COR-L47 (cell line): Measurements from ENCODE around the gene RAB37.

Source experiments
- DNase-seq: peaks from one replicate; lab custom pipeline; 2025; lab: John Stamatoyannopoulos, UW

The RAB37 gene

DNA sequence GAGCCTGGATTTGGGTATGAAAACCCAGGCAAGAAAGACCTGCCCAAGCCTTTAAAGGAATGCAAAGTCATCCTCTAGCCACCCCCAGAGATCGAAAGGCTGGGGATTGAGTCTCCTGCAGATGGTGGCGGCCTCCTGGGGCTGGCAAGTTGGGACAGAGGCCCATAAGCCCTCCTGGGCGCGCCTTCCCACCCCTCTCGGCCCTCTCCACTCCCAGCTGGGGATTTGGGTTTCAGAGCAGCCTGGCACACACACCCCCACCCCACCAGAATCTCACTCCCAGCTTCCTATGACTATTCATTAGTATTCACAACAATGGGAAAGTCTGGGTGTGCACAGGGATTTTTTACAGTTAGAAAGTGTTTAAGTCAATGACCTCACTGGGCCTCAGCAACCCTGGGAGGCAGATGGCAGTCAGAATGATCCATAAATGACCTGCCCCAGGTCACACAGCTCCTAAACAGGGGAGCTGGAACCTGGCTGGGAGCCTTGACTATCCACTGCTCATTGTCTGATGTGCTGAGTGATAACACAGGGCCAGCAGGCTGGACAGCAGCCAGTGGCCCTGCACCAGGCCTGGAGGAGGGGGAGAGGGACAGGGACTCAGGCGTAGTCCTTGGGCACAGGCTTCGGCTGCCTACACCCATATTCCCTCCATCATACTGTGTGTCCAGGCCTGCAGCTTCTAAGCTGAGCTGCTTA is 23.5 kb downstream of the RAB37 start:
- no peak for DNase-seq

DNA sequence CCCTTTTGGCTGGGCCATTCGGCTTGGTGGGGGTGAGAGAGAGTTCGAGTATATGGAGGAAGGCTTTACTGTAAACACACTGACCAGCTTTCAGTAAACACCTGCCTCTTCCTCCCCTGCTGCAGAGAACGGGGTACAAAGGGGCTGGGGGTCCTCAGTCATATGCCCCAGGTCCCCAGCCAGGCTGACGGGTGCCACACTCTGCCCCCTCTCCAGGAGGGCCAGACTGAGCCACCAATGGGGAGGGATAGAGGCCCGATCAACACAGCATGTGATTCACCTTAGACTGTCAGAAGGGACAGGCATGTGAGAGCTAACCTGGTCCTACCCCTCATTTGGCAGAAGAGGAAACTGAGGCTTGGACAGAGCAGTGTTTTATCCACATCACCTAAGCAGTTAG is 24.4 kb downstream of the RAB37 start:
- no peak for DNase-seq

DNA sequence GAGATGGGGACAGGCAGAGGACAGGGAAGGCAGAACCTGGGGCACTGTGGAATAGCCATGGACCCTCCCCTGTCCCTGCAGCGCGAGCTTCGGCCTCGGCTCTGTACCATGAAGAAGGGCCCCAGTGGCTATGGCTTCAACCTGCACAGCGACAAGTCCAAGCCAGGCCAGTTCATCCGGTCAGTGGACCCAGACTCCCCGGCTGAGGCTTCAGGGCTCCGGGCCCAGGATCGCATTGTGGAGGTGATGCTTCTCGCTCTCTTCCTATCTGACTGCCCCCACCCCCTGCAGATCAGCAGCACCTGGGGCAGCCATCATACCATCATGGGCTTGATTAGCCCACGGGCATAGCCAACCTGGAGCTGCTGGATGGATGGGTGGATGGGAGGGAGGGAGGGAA is 24.9 kb downstream of the RAB37 start:
- DNase-seq, result no peak

DNA sequence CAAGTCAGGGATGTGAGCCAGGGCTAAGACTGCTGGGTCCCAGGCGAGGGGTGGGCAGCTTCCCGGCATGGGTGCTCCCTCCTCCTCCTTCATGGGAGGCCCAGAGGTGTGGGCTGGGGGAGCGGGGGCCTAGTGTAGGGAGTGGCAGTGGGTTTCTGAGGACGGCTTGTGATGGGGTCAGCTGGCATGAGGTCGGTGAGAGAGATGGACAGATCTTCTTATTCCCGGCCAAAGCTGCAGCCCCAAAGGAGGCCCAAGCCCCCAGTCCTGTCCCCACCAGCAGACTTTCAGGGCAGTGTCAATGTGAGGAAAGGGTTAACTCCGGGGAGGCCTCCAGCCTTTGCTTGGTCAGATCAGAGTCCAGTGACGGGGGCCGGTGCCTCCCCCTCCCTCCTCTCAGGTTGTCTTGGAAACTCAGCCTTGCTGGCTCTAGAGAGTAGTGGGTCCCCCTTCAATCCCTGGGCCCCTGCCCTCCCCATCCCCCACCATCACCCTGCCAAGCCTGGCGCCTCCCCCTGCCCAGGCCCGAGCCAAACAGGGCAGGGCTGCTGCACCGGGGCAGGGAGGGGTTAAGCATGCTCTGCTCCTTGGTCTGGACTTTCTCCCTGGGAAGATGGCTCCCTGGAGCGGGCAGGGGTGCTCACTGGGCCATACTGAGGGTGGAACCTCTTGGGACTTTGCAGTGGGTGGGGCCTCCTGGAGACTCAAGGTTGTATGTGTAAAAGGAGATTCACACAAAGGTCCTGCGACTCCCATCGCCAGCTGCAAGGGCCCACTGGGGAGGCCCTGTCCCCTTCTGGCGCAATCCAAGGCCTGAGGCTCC is 26.7 kb downstream of the RAB37 start:
- no peak for DNase-seq

DNA sequence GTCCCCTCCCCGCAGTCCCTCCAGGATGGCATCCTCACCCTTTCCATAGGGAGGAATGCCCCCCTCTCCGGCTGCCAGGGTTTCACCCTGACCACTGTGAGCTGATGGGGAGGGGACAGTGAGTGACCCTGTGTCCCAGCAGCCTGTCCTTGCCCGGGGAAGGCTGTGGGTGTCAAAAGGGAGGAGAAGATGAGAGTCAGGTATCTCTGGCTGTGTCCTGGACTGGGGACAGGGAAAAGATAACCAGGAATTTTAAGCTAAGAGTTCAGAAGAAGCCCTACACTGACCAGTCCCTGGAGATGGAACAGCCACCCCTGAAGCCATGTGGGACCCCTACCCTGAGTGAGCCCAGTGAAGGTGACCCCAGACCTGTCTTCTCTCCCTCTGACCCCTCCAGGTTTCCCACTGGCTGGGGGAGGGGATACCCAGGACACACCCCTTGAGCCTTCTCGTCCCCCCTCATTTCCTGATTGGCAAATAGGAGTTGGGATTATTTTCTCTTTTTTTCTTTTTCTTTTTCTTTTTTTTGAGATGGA is 27.8 kb downstream of the RAB37 start:
- no peak for DNase-seq

DNA sequence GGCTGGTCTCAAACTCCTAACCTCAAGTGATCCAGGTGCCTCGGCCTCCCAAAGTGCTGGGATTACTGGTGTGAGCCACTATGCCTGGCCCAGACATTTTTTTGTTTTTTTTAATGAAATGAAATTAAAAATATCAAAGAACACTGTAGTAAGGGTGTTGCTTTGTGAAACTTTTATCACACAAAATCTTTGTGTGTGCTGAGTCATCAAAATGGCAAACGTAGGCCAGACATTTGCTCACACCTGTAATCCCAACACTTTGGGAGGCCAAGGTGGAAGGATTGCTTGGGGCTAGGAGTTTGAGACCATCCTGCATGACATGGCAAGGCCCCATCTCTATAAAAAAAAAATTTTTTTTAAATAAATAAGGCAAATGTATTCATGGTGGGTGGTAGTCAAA is 29.4 kb downstream of the RAB37 start:
- no peak for DNase-seq

DNA sequence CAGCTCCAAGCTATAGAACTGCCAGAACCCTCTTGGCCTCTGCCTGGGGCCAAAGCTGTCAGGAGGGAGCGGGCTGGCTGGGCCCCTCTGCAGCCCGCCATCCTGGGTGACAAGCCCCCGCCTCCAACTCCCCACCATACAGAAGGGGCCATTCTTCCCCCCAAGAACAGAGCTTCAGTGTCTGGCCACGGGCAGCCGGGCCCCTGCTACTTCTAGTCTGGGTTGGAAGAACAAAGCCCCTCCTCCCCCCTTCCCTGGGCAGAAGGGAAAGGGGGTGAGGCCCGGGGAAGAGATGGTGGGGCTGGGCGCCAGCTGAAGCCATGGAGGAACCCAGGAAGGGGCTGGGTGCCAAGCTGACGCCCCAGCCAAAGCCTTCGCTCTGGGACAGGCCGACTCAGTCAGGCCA is 30.1 kb downstream of the RAB37 start:
- no peak for DNase-seq

DNA sequence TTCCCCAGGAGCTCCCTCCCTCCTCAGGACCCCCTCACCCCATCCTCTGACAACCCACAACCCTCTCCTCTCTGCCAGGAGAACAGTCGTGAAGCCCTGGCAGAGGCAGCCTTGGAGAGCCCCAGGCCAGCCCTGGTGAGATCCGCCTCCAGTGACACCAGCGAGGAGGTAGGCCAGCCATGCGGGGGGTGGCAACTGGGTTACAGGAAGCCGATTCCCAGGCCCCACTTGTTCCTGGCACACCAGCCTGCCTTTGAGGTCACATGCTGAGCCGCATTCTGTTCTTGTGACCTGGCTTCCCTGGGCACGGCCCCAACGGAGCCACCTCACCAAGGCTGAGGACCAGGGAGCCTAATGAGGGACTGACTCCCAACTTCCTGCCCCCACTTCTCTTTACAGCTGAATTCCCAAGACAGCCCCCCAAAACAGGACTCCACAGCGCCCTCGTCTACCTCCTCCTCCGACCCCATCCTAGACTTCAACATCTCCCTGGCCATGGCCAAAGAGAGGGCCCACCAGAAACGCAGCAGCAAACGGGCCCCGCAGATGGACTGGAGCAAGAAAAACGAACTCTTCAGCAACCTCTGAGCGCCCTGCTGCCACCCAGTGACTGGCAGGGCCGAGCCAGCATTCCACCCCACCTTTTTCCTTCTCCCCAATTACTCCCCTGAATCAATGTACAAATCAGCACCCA is 31.2 kb downstream of the RAB37 start:
- no peak for DNase-seq

DNA sequence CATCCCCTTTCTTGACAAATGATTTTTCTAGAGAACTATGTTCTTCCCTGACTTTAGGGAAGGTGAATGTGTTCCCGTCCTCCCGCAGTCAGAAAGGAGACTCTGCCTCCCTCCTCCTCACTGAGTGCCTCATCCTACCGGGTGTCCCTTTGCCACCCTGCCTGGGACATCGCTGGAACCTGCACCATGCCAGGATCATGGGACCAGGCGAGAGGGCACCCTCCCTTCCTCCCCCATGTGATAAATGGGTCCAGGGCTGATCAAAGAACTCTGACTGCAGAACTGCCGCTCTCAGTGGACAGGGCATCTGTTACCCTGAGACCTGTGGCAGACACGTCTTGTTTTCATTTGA is 31.7 kb downstream of the RAB37 start:
- no peak for DNase-seq

DNA sequence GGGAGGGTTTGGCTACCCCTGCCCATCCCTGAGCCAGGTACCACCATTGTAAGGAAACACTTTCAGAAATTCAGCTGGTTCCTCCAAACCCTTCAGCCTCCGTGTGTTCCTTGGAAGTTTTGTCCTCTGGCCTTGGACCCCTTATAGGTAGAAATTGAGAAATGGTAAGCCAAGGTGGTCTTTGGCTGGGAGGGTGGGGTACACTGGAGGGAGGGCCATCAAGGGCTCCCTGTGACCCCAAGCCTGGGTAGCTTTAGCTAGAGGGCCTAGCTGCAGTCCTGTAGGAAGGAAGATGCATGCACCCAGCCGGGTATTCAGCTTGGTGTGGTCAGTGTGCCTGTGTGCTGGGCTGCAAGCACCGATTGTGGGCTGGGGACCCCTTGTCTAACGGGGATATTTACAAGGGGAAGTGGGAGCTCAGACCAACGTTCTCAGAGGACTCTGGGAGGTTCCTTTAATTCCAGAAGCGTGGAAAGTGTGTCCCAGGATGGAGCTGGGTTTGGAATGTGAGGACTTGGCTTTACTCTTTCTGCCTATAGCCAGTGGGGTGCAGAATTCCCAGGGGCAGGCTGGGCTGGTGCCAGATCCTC is 32.3 kb downstream of the RAB37 start:
- no peak for DNase-seq

DNA sequence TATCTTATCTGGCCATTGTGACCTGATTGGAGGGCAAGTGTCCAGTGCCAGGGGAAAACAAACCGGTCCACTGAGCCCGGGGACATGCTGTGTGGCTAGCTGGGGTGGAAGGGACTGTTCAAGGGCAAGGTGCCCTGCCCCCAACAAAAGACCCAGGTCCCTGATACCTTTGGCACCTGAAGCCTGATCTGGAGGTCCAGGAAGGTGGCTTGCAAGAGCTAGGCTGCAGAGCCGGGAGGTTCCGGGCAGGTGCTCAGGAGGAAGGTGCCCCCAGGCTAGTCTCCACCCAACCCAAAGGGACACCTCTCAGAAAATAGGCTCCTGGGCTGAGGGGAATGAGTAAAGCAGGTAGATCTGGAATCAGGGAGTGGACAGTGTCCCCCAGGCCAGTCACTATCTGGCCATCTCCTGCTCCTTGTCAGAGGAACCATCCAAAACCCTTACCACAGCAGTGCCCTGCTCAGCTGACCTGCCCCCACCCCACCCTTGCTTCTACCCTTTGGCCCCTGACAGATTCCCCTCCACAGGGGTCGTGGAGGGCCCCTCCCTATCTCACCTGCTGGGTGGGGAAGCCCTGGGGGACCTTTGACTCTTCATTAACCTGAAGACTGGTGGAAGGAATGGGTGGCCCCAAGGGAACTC is 32.9 kb downstream of the RAB37 start:
- no peak for DNase-seq

DNA sequence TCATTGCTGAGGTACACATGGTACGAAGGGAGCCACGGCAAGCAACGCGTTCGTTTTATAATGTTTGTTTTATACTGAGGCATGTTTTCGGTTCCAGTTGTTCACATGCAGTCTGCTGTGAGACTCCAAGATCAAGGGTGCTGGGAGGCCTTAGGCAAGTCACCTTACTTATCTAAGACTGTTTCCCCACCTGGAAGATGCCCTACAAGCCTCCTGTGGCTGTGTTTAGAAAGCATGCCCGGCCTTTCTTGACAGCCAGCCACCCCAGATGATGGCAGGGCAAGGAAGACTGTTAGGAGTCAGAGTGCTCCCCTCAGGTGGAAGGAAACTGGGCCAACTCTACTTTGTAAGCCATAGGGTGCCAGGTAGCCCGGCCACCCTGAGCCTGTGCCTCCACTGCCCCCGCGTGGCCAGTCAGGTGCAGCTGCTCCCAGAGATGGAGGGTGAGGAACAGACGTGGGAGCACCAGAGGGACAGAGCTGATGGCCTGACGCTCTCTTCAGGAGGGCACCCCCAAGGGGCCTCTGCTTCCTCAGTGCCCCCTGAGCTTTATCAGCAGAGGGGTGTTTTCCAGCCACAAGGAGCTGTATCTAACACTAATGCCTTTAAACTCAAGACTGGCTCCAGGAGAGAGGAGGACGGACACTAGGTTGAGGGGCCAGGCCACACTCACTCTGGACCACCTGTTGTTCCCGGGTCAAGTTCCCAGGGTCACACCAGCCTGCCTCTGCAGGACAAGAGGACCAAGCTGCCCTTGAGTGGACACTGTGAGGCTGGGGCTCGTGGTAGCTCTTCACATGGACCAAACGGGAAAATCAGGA is 33.7 kb downstream of the RAB37 start:
- no peak for DNase-seq

DNA sequence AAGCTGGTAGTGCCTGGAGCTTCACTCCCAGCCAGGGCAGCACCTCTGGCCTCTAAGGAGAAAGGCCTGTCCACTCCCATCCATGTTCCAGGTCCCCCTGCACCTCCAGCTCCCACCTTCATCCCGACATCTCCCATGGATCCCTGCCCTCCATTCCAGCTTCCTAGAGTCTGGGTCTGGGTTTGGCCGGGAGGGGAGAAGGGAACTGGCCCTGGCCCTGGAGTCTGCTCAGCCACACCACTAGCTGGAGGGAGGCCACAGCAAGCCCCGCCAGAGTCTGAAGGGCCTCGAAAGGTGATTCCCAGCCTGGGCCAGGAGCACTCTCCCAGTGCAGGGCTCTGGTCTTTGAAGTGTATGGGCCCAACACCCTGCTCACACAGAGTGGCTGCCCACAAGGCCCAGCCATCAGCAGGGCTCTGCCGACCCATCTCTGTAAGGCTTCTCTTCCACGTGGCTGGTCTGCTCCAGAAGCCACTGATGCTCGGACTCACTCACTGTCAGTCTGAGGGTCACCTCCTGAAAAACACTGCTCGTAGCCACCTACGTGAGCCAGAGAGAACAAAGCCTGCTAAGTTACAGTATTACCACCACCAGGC is 34.4 kb downstream of the RAB37 start:
- DNase-seq, result no peak

DNA sequence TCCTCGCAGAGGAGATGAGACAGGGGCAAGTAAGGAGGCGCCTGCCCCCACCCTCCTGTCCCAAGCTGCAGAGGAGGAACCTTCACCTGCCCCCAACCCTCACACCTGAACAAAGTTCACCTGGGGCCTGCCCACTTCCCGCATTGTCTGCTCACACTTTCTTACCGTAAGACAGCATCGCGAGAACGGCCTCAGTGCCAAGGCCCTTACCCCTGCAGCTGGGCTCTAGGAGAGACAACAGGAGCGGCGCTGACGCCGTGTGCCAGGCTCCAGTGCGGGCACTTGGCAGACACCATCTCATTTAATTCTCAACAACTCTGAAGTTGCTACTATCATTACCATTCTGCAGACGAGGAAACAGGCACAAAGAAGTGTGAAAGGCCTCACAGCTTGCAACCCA is 35.0 kb downstream of the RAB37 start:
- no peak for DNase-seq

DNA sequence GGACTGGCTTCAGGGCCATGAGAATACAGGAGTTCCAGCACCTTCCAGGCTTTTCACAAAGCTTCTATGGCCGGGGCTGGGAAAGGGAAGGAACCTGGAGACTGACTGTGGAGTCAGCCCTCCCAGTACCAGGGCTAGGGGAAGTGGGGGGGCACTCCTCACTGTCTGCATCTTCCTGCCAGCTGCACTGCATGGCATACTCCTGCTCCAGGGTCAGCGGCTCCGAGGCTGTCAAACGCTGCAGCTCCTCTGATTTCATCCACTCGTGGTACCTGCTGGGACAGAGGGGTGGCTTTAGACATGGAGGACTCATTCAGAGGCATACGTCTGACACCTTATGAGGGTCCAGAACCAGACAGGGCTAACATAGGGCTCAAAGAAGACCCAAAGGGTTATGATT is 36.4 kb downstream of the RAB37 start:
- no peak for DNase-seq

DNA sequence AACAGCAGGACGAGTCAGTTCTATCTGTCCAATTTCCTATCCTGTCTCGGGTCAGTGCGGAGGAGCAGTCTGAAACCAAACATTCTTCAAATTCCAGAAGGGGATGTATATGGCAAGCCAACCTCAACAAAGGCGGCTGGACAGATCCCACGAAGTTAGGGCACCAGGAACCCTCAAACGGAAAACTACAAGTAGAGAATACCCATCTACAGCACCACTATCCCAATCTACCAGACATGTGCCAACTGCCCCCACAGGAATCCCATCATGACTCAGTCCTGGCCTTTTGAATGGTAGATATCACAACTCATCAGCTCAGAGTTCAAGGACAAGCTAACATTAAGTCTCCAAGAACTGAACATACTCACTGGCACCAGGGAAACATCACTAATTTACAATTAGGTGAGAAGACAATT is 36.8 kb downstream of the RAB37 start:
- DNase-seq, result no peak

DNA sequence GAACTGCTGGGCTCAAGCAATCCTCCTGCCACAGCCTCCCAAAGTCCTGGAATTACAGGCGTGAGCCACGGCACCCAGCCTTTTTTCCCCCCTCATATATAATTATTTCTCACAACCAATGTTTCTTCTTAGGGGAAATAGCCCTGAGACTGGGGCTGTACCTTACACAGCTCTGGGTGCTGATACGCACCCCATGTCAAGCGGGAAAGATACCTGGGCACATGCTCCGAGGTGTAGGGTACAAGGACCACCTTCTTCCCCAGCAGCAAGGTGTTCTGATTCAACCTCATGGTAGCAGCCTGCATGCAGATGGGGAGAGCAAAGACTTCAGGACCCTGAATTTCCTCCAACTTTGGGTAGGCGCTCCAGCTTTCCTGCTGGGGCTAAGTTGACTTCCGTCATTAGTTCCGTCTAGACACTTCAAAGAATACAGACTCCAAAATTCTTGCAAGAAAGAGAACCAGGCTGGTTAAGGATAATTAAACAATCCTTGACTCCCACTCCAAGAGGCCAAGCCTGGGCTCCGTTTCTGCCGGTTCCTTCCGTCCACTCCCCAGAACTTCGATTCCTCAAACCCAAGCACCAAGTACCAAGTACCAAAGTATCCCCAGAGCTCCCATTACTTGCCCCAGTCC is 38.5 kb downstream of the RAB37 start:
- no peak for DNase-seq

DNA sequence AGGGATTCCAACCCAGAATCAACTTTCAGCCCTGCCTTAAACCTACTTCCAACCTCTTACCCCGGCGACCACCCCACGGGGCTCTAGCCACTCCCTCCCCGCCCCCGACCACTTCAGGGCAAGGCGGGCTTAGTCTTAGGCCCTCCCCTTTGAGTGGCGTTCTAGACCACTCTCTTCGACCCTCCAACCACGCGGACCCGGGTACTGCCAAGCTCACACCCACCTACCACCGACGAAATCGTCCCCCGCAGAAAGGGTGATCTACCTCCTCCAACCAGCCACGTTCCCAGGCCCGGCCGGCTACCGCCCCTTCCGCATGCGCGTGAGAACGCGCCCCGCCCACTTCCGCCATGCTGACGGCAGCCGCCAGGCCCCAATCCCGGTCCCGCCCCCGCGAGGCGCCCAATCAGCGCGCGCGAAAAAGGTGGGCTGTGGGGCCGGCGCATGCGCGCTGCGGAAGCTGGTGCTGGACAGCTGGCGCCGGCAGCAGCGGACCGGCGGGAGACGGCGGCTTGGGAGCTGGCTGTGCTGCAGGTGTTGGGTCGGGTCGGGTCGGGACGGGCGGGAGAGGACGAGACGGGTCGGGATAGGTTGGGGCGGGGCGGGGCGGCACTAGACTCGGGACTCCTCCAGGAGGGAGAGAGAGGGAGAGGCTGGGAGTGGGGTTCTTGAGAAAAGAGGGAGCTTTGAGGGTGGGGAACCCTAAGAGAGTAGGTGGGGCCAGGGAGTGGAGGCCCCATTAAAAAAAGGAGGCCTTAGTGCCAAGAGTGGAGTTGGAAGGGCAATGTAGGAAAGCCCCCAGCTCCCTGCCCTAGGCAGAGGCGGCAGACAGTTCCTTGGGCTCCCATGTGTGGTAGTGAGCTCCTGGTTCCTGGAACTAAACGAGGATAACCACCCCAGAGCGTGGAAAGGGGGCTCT is 39.2 kb downstream of the RAB37 start, which contains the start of gene NAT9:
Gene NAT9, minus strand, starts transcription at position 302 of the 919 bp plus-strand sequence. CDS start 647 bp downstream, outside the sequence.
- peak; percentile 97 for DNase-seq

DNA sequence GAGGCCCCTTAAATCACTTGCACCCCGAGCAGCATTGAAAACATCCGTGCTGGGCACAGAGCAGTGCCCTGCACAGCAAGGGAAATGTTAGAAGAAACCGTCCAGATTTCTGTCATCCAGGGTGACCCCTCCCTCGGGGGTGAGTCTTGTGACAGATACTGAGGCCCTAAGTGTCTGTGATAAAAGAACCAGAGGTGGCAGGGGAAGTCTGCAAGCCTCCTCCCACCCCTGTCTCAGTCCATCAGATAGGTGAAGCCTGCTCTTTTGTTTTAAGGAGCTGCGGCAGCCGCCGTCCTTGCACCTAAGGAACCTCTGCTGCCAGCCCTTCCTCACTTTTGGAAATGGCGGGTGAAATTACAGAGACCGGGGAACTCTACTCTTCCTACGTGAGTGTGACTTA is 39.9 kb downstream of the RAB37 start:
- no peak for DNase-seq
